GM18511 (cell line): ENCODE results near the gene FCGR3A.
"Not testable (repeated sequence)": the region's sequence is repeated elsewhere in the genome, so short reads cannot be mapped to it uniquely, and the experiment has no call there.

Experiments
- ATAC-seq: cut with Tn5 transposase; IDR thresholded peaks from one replicate; pipeline ENCODE4 v1.9.1; 2021; ENCODE audit warnings: mild to moderate bottlenecking, moderate library complexity; ENCODE audit not compliant: unreplicated experiment

Gene FCGR3A

DNA sequence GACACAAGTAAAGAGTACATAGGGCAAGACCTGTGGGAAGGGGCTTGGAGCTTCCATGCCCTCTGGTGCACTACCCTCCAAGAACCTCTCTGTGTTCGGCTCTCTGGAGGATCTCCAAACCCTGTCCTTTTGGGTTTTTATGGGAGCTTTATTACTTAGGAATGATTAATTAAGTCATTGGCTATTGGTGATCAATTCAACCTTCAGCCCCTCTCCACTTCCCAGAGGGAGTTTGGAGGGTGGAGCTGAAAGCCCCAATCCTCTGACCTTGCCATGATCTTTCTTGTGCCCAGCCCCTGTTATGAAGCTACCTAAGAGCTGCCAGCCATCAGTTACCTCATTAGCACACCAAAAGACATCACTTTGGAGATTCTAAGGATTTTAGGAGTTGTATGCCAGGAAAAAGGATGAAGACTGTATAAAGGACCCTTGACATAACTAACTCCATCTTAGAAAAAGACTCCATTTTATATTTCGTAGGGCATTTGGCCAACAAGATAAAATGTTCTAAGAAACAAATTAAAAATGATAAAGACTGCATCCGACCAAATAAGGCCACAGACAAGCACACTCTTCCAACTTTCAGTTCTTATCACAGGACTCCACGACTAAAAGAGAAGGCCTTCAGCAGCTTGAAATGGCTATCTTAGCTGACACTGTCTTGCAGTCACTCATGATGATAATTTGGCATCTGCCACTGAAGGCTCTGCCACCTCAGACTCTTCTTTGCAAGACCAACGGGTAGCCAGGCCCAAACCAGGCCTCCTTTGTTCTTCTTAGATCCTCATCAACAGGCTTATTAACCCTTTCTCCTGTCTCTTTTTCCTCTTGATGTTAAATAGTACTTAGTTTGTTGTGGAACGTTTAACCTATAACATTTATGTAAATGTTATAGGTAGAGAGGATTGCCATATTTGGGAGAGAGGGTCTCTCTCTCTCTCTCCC lies 8.2 kb upstream of the FCGR3A start:
- ATAC-seq = not testable (repeated sequence)

- ATAC-seq = not testable (repeated sequence)
Observed at GRCh38 chr1:161556990-161557389, 7.4 kb upstream of the FCGR3A start.

DNA sequence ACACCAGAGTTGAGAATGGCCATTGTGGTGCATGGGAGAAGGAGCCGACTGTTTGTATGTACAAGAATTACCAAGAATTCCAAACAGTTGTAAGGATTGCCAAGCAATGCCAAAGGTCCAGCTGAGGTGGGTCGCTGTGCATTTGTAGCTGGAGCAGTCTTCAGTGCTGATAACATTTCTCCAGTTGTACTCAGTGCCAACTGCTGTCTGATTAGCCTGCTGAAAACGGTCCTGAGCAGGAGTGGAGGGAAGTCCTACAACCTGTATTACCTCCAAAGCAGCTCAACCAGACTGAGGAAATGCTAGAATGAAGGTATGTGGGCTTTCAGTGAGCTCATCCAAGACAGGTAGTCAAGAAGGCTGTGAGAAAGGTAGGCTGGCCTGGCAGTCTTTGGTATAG lies 6.5 kb upstream of the FCGR3A start:
- ATAC-seq = not testable (repeated sequence)

GRCh38 chr1:161554815-161555417 lies 5.3 kb upstream of the FCGR3A start:
- not testable (repeated sequence) for ATAC-seq

- ATAC-seq = not testable (repeated sequence)
Observed at GRCh38 chr1:161554340-161554739, 4.7 kb upstream of the FCGR3A start.

DNA sequence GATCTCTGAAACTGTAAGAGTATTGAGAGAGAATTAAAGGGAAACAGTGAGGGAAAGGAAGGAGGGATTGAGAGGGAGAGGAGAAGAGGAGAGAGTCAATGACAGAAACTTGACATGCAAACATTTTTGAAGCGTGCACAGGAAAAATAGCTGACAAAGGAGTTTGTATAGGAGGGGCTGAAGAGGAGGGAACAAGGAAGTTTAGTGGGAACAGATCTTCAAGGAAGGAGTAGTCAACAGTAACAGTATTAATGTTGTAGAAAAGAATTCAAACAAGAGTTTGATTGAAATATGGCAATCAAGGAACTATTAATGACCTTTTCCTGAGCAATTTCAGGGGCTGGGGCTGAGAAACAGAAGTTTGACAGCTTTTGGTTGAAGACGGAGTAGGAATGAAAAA lies 4.0 kb upstream of the FCGR3A start:
- ATAC-seq = not testable (repeated sequence)

- ATAC-seq = not testable (repeated sequence)
Observed at GRCh38 chr1:161550942-161551341, 1.3 kb upstream of the FCGR3A start.

GRCh38 chr1:161548749-161549406 lies 740 bp downstream of the FCGR3A start:
- not testable (repeated sequence) for ATAC-seq

DNA sequence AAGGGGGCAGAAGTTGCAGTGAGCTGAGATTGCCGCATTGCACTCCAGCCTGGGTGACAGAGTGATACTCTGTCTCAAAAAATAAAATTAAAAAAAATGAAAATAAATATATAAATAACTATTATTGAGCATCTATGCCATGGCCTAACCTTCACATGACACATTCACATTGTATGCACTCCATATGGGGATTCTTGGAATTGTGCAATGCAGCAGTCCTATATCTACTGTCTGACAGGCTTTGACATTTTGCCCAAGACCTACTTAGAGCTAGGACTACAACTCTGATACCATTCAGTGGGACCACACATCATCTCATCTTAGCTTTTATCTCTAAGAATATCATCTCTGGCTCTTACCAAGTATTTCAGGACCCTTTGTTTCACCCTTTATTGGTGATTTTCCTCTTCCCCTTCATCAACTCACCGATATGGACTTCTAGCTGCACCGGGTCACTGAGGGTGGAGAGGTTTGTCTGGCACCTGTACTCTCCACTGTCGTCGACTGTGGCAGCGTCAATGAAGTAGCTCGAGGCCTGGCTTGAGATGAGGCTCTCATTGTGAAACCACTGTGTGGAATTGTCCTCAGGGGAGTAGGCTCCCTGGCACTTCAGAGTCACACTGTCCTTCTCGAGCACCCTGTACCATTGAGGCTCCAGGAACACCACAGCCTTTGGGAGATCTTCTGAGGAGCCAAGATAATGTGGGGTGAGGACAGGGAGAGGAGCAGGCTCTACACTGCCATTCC lies 1.4 kb downstream of the FCGR3A start:
- ATAC-seq = not testable (repeated sequence)

DNA sequence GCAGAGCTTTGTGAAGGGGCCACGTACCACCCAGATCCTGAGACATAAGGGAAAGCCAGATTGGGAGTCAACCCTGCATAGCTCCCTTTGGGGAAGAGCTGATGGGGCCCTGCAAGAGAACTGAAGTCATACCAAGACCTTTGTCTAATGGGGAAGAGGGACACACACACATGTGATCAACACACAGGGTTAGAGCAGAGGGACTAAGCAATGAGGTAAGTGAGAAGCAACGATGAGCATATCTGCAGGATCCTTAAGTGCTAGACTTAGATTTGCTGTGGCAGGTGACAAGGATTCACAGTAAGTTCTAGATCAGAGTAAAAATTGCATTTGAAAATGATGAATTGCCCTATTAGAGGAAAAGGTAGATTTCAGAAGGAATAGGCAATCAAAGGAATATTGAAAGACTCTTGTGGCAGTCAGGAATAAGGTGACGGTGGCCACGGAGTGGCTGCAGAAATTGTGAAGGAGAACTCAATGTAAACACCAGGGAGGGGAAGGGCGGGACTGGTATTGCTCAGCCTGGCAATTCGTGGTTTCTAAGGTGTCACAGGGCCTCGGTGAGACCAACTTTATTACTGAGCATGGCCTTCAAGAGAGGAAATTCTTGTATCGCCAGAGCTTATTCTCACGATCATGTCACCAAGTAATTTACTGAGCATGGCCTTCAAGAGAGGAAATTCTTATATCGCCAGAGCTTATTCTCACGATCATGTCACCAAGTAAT lies 4.5 kb downstream of the FCGR3A start:
- ATAC-seq = not testable (repeated sequence)

GRCh38 chr1:161543125-161543524 lies 6.5 kb downstream of the FCGR3A start:
- ATAC-seq = not testable (repeated sequence)

DNA sequence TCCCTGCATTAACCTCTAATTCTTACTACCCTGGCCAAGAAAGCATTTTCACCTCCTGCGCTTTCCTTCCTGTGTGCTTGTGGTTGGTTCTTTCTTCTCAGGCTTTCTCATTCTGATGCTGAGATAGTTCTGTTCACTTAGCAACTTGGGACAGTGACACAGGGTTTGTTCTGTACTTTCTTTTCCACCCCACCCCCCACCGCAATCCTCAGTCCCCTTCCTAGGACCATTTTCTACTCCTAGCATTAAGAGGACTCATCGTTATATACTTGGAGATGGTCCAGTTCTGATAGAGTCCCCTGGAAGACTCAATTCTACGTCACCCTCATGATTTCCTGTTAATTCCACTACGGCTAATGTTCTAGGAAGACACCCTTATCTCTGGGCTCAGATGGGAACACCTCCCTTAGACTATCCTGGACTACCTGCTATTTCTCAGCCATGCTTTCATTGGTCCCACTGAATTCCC lies 7.5 kb downstream of the FCGR3A start:
- peak; percentile 63 for ATAC-seq

- not testable (repeated sequence) for ATAC-seq
Observed at GRCh38 chr1:161540570-161540960, 9.1 kb downstream of the FCGR3A start.

GRCh38 chr1:161539731-161540569 lies 9.7 kb downstream of the FCGR3A start:
- peak; percentile 62 for ATAC-seq

DNA sequence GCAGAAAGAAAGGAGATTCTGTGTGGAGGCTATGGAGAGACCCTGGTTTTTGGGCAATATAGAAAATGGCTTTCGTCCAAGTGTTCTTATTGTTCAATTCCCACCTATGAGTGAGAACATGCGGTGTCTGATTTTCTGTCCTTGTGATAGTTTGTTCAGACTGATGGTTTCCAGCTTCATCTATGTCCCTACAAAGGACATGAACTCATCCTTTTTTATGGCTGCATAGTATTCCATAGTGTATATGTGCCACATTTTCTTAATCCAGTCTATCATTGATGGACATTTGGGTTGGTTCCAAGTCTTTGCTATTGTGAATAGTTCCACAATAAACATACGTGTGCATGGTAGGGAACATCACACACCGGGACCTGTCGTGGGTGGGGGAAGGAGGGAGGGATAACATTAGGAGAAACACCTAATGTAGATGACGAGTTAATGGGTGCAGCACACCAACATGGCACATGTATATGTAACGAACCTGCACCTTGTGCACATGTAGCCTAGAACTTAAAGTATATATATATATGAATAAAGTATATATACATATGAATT lies 10.6 kb downstream of the FCGR3A start:
- not testable (repeated sequence) for ATAC-seq

- not testable (repeated sequence) for ATAC-seq
Observed at GRCh38 chr1:161537068-161537669, 12.4 kb downstream of the FCGR3A start.

- ATAC-seq = not testable (repeated sequence)
Observed at GRCh38 chr1:161532644-161533567, 16.7 kb downstream of the FCGR3A start.
